GM23338 (cell line): ENCODE data around the gene ZFYVE26.

ENCODE experiments used
- CREB1 ChIP-seq: fragments of 250-450 bp; sonication (Bioruptor Pico); IDR thresholded peaks from 2 replicates; pipeline ENCODE4 v1.5.0; 2020; ENCODE audit warnings: low read depth, mild to moderate bottlenecking, moderate library complexity
- CTCF ChIP-seq, 2 experiments: fragments of 200-600 bp in 1 of 2; sonication (generic) in 1 of 2; conservative IDR thresholded peaks; 2 replicates each; pipeline versions ENCODE4 v1.5.1 to v1.6.1; 2016 to 2017; ENCODE audit warnings: antibody characterized with exemption in 2 of 2, low read depth in 2 of 2, mild to moderate bottlenecking in 2 of 2, moderate library complexity in 1 of 2
- EZH2 ChIP-seq: fragments of 200-600 bp; sonication (generic); IDR thresholded peaks from one replicate; pipeline ENCODE4 v1.8.0; 2017; ENCODE audit warnings: antibody characterized with exemption, mild to moderate bottlenecking, low read depth; ENCODE audit not compliant: unreplicated experiment
- EZH2phosphoT487 ChIP-seq: fragments of 200-600 bp; sonication (generic); IDR thresholded peaks from one replicate; pipeline ENCODE4 v1.8.1; 2018; ENCODE audit warnings: antibody characterized with exemption; ENCODE audit not compliant: unreplicated experiment
- POLR2AphosphoS5 ChIP-seq: IDR thresholded peaks from 2 replicates; pipeline ENCODE4 v1.6.1; 2016; ENCODE audit warnings: antibody characterized with exemption, low read depth
- ZNF114 ChIP-seq: fragments of 250-450 bp; sonication (Bioruptor Pico); IDR thresholded peaks from 2 replicates; pipeline ENCODE4 v1.5.0; 2020; ENCODE audit warnings: mild to moderate bottlenecking, moderate library complexity

GRCh38 chr14:67857778-67858350 lies 41.5 kb upstream of the ZFYVE26 start:
- no peak for TF ChIP-seq EZH2phosphoT487
- no peak for TF ChIP-seq POLR2AphosphoS5
- peak; percentile 28 to 50; a peak in 3 of 4 replicates for TF ChIP-seq CTCF (conservative IDR thresholded peaks at IDR 0.05; ENCODE audit: low read depth in 2 of 2)
- TF ChIP-seq EZH2 = no peak
- no peak for TF ChIP-seq ZNF114
- TF ChIP-seq CREB1 (CRISPR knock-in tag) = no peak
